SK-N-SH treated with all-trans-retinoic acid at 6 μM for 48 hours (cell line): ENCODE measurements around the gene NT5C3A.

Experiments
- ARNTL ChIP-seq: fragments of 450-650 bp; formaldehyde crosslinking; IDR thresholded peaks from 2 replicates; pipeline ENCODE4 v1.5.0; 2020; ENCODE audit warnings: low read depth, mild to moderate bottlenecking, moderate library complexity, borderline replicate concordance
- CSDC2 ChIP-seq: fragments of 250-450 bp; sonication (Bioruptor Pico); IDR thresholded peaks from 2 replicates; pipeline ENCODE4 v1.5.0; 2020; ENCODE audit warnings: mild to moderate bottlenecking, moderate library complexity
- CSRNP3 ChIP-seq: fragments of 250-450 bp; sonication (Bioruptor Pico); IDR thresholded peaks from 2 replicates; pipeline ENCODE4 v1.5.1; 2021; ENCODE audit warnings: mild to moderate bottlenecking, moderate library complexity
- OSR1 ChIP-seq: fragments of 250-450 bp; sonication (Bioruptor Pico); IDR thresholded peaks from 2 replicates; pipeline ENCODE4 v1.8.0; 2022; ENCODE audit warnings: moderate library complexity, mild to moderate bottlenecking, inconsistent platforms
- RARB ChIP-seq: fragments of 250-450 bp; sonication (Bioruptor Pico); IDR thresholded peaks from 2 replicates; pipeline ENCODE4 v1.8.0; 2021; ENCODE audit warnings: mild to moderate bottlenecking, moderate library complexity
- SNAI2 ChIP-seq: fragments of 250-450 bp; sonication (Bioruptor Pico); IDR thresholded peaks from 2 replicates; pipeline ENCODE4 v1.5.0; 2020; ENCODE audit warnings: mild to moderate bottlenecking, moderate library complexity
- TCF4 ChIP-seq: fragments of 250-450 bp; sonication (Bioruptor Pico); IDR thresholded peaks from 2 replicates; pipeline ENCODE4 v1.8.0; 2021; ENCODE audit warnings: mild to moderate bottlenecking, moderate library complexity, borderline replicate concordance
- ZFP3 ChIP-seq: fragments of 250-450 bp; sonication (Bioruptor Pico); IDR thresholded peaks from 2 replicates; pipeline ENCODE4 v1.5.0; 2020; ENCODE audit warnings: mild to moderate bottlenecking, moderate library complexity
- ZNF565 ChIP-seq: fragments of 450-650 bp; formaldehyde crosslinking; conservative IDR thresholded peaks from 2 replicates; pipeline ENCODE4 v1.5.0; 2020; ENCODE audit warnings: low read depth, mild to moderate bottlenecking, moderate library complexity
- ZNF70 ChIP-seq: fragments of 450-650 bp; formaldehyde crosslinking; IDR thresholded peaks from 2 replicates; pipeline ENCODE4 v1.5.0; 2020; ENCODE audit warnings: mild to moderate bottlenecking, moderate library complexity
- ZNF8 ChIP-seq: fragments of 450-650 bp; formaldehyde crosslinking; IDR thresholded peaks from 2 replicates; pipeline ENCODE4 v1.5.0; 2020; ENCODE audit warnings: mild to moderate bottlenecking, moderate library complexity
- TF ChIP-seq, protein P1 (sequence below): fragments of 250-450 bp; sonication (Bioruptor Pico); IDR thresholded peaks from 2 replicates; pipeline ENCODE4 v1.5.1; 2020; ENCODE audit warnings: low read depth, mild to moderate bottlenecking, moderate library complexity

- TF ChIP-seq ZNF8 (CRISPR knock-in tag) (no peak), TCF4 (CRISPR knock-in tag) (no peak), ZFP3 (no peak), CSRNP3 (CRISPR knock-in tag) (no peak), RARB (no peak), CSDC2 (CRISPR knock-in tag) (no peak), ZNF70 (no peak), ARNTL (CRISPR knock-in tag) (no peak), ZNF565 (no peak), OSR1 (CRISPR knock-in tag) (no peak), SNAI2 (no peak)
- TF ChIP-seq, protein P1, sequence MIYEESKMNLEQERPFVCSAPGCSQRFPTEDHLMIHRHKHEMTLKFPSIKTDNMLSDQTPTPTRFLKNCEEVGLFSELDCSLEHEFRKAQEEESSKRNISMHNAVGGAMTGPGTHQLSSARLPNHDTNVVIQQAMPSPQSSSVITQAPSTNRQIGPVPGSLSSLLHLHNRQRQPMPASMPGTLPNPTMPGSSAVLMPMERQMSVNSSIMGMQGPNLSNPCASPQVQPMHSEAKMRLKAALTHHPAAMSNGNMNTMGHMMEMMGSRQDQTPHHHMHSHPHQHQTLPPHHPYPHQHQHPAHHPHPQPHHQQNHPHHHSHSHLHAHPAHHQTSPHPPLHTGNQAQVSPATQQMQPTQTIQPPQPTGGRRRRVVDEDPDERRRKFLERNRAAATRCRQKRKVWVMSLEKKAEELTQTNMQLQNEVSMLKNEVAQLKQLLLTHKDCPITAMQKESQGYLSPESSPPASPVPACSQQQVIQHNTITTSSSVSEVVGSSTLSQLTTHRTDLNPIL (CRISPR knock-in tag), result no peak
Measured at GRCh38 chr7:33070831-33071230, 8.3 kb upstream of the NT5C3A start.
